ENCODE results near the gene PSMA1.

Gene PSMA1

GRCh38 chr11:14518820-14519219, 1.4 kb downstream of the PSMA1 start:
- H3K4me1 ChIP-seq (ENCODE audit: control insufficient read depth, low read length), result peaks cover 16% of the 10 kb centered on the region
- no peaks in the 10 kb centered on the region for H3K9me3 ChIP-seq (ENCODE audit: control insufficient read depth, insufficient read depth, low read length)
- peaks cover 9% of the 10 kb centered on the region for H3F3A ChIP-seq (ENCODE audit: control insufficient read depth, insufficient read depth)
- H3K9me2 ChIP-seq (replicated peaks; ENCODE audit: control insufficient read depth, low read length), result no peaks in the 10 kb centered on the region
- peaks cover 6% of the 10 kb centered on the region; the same call in 1 of the 2 replicates for H4K20me1 ChIP-seq (ENCODE audit: control insufficient read depth, insufficient read depth, low read depth, low read length)
- H3K4me3 ChIP-seq (ENCODE audit: low read length), result peak overlapping the region; percentile 89
- H3K27me3 ChIP-seq (ENCODE audit: control insufficient read depth, low read length), result no peaks in the 10 kb centered on the region
- no peak for TF ChIP-seq EZH2phosphoT487 (IDR thresholded peaks at IDR 0.05; ENCODE audit: borderline replicate concordance, low read length)
- TF ChIP-seq, protein P1, sequence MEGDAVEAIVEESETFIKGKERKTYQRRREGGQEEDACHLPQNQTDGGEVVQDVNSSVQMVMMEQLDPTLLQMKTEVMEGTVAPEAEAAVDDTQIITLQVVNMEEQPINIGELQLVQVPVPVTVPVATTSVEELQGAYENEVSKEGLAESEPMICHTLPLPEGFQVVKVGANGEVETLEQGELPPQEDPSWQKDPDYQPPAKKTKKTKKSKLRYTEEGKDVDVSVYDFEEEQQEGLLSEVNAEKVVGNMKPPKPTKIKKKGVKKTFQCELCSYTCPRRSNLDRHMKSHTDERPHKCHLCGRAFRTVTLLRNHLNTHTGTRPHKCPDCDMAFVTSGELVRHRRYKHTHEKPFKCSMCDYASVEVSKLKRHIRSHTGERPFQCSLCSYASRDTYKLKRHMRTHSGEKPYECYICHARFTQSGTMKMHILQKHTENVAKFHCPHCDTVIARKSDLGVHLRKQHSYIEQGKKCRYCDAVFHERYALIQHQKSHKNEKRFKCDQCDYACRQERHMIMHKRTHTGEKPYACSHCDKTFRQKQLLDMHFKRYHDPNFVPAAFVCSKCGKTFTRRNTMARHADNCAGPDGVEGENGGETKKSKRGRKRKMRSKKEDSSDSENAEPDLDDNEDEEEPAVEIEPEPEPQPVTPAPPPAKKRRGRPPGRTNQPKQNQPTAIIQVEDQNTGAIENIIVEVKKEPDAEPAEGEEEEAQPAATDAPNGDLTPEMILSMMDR (IDR thresholded peaks at IDR 0.05; ENCODE audit: low read depth, low read length, poor library complexity, severe bottlenecking), result no peak
- peaks cover 43% of the 10 kb centered on the region for H3K79me2 ChIP-seq (ENCODE audit: control insufficient read depth, low read length)
- H3K36me3 ChIP-seq (ENCODE audit: control insufficient read depth, low read length), result peaks cover 56% of the 10 kb centered on the region
- peak overlapping the region; percentile 75 for H3K4me2 ChIP-seq (ENCODE audit: low read length)
- no peak overlapping the region for H3K27ac ChIP-seq (ENCODE audit: low read depth, low read length)

- peaks cover 91% of the 10 kb centered on the region for H3K36me3 ChIP-seq (ENCODE audit: control insufficient read depth, low read length)
- TF ChIP-seq, protein P1 (IDR thresholded peaks at IDR 0.05; ENCODE audit: low read depth, low read length, poor library complexity, severe bottlenecking), result no peak
- no peak for TF ChIP-seq EZH2phosphoT487 (IDR thresholded peaks at IDR 0.05; ENCODE audit: borderline replicate concordance, low read length)
- no peaks in the 10 kb centered on the region; the same call in 1 of the 2 replicates for H3F3A ChIP-seq (ENCODE audit: control insufficient read depth, insufficient read depth)
- peaks cover 23% of the 10 kb centered on the region for H3K79me2 ChIP-seq (ENCODE audit: control insufficient read depth, low read length)
- peaks cover under 1% of the 10 kb centered on the region; the same call in 1 of the 2 replicates for H4K20me1 ChIP-seq (ENCODE audit: control insufficient read depth, insufficient read depth, low read depth, low read length)
- no peak overlapping the region for H3K4me3 ChIP-seq (ENCODE audit: low read length)
- H3K27ac ChIP-seq (ENCODE audit: low read depth, low read length), result no peak overlapping the region
- H3K9me2 ChIP-seq (replicated peaks; ENCODE audit: control insufficient read depth, low read length), result no peaks in the 10 kb centered on the region
- H3K9me3 ChIP-seq (ENCODE audit: control insufficient read depth, insufficient read depth, low read length), result no peaks in the 10 kb centered on the region
- no peaks in the 10 kb centered on the region for H3K27me3 ChIP-seq (ENCODE audit: control insufficient read depth, low read length)
- H3K4me2 ChIP-seq (ENCODE audit: low read length), result no peak overlapping the region
- peaks cover 7% of the 10 kb centered on the region for H3K4me1 ChIP-seq (ENCODE audit: control insufficient read depth, low read length)
These were observed 6.4 kb downstream of the PSMA1 start for GRCh38 chr11:14513800-14514199.

GRCh38 chr11:14506532-14506931, 13.7 kb downstream of the PSMA1 start:
- Histone ChIP-seq H3K36me3 (ENCODE audit: control insufficient read depth, low read length) (peaks cover 74% of the 10 kb centered on the region), H3K9me2 (replicated peaks; ENCODE audit: control insufficient read depth, low read length) (no peaks in the 10 kb centered on the region), H3K4me2 (ENCODE audit: low read length) (no peak overlapping the region), H3K79me2 (ENCODE audit: control insufficient read depth, low read length) (no peaks in the 10 kb centered on the region), H3F3A (ENCODE audit: control insufficient read depth, insufficient read depth) (peaks cover 15% of the 10 kb centered on the region), H3K9me3 (ENCODE audit: control insufficient read depth, insufficient read depth, low read length) (no peaks in the 10 kb centered on the region), H3K27ac (ENCODE audit: low read depth, low read length) (no peak overlapping the region), H3K27me3 (ENCODE audit: control insufficient read depth, low read length) (no peaks in the 10 kb centered on the region), H4K20me1 (ENCODE audit: control insufficient read depth, insufficient read depth, low read depth, low read length) (no peaks in the 10 kb centered on the region; the same call in 1 of the 2 replicates), H3K4me1 (ENCODE audit: control insufficient read depth, low read length) (no peaks in the 10 kb centered on the region), H3K4me3 (ENCODE audit: low read length) (no peak overlapping the region)
- TF ChIP-seq, protein P1 (IDR thresholded peaks at IDR 0.05; ENCODE audit: low read depth, low read length, poor library complexity, severe bottlenecking), result no peak
- no peak for TF ChIP-seq EZH2phosphoT487 (IDR thresholded peaks at IDR 0.05; ENCODE audit: borderline replicate concordance, low read length)
